GM12878 (cell line): ENCODE results near the gene PAQR7. TPM values are rescaled to one million over a fixed set of nuclear protein-coding genes. Genes with fewer than 3 reads are reported as not detected.

ENCODE experiments used
- ATAC-seq: fragments of 200-7000 bp; cut with Tn5 transposase; 3 replicates; pipeline ENCODE4 v1.9.1; 2020; ENCODE audit warnings: mild to moderate bottlenecking, moderate library complexity
- BruUV-seq: library from RNA; stranded (reverse); fragments of 400-500 nt; replicated peaks from 2 replicates; lab custom pipeline; 2021; lab: Mats Ljungman, UMichigan
- CTCF ChIA-PET: fragments of 300-600 bp; sonication (Branson Sonifier 250); formaldehyde crosslinking; extraction: SDS; loops from one replicate; lab custom pipeline; 2021; ENCODE audit warnings: inconsistent platforms; lab: Yijun Ruan, JAX
- POLR2A ChIA-PET: fragments of 350-600 bp; formaldehyde crosslinking; extraction: SDS; loops from one replicate; lab custom pipeline; 2021; ENCODE audit warnings: inconsistent platforms; lab: Charles Lee
- RAD21 ChIA-PET: fragments of 300-600 bp; sonication (Branson Sonifier 250); formaldehyde crosslinking; loops from one replicate; lab custom pipeline; 2023; ENCODE audit warnings: antibody characterized with exemption; ENCODE audit not compliant: unreplicated experiment; lab: Charles Lee
- SMC1A ChIA-PET: fragments of 300-600 bp; sonication (Branson Sonifier 250); formaldehyde crosslinking; loops from one replicate; lab custom pipeline; 2023; ENCODE audit not compliant: unreplicated experiment, uncharacterized antibody; lab: Charles Lee
- DNase-seq: peaks from one replicate; pipeline ENCODE4 v3.0.0-alpha.2; 2011; ENCODE audit warnings: low read depth, low spot score
- FAIRE-seq: peaks from 3 replicates; lab custom pipeline; 2011; peaks lifted over from hg19 to GRCh38; lab: Jason Lieb, UNC
- H2AFZ ChIP-seq: 2 replicates; pipeline ENCODE4 v1.6.0; 2011; ENCODE audit warnings: low read depth, low read length, control low read depth; ENCODE audit not compliant: control insufficient read depth
- H3K27ac ChIP-seq: 2 replicates; pipeline ENCODE4 v1.5.1; 2011; ENCODE audit warnings: control low read depth; ENCODE audit not compliant: control insufficient read depth, insufficient read depth
- H3K27me3 ChIP-seq, 2 experiments: replicated peaks in 1 of 2; 2 replicates each; pipeline versions ENCODE4 v1.6.0 to v1.6.1; 2011; ENCODE audit warnings: low read length in 1 of 2; ENCODE audit not compliant: control insufficient read depth in 2 of 2, insufficient read depth in 2 of 2
- H3K36me3 ChIP-seq, 2 experiments: 2 replicates each; pipeline ENCODE4 v1.5.1; 2011; ENCODE audit warnings: low read length in 1 of 2; ENCODE audit not compliant: control insufficient read depth in 2 of 2, insufficient read depth in 2 of 2
- H3K4me1 ChIP-seq: 2 replicates; pipeline ENCODE4 v1.6.1; 2011; ENCODE audit warnings: mild to moderate bottlenecking, low read length, moderate library complexity, mixed read lengths; ENCODE audit not compliant: control insufficient read depth, insufficient read depth
- H3K4me2 ChIP-seq: 2 replicates; pipeline ENCODE4 v1.6.0; 2011; ENCODE audit warnings: control low read depth; ENCODE audit not compliant: control insufficient read depth, insufficient read depth
- H3K4me3 ChIP-seq: fragments of 200-600 bp; sonication (generic); 2 replicates; pipeline ENCODE4 v1.5.1; 2016
- H3K79me2 ChIP-seq: 2 replicates; pipeline ENCODE4 v1.6.0; 2011; ENCODE audit warnings: low read length; ENCODE audit not compliant: control insufficient read depth, insufficient read depth
- H3K9ac ChIP-seq: 2 replicates; pipeline ENCODE4 v1.8.0; 2011; ENCODE audit warnings: low read length, control low read depth, mixed read lengths; ENCODE audit not compliant: control insufficient read depth, insufficient read depth
- H3K9me3 ChIP-seq: replicated peaks from 3 replicates; pipeline ENCODE4 v1.5.1; 2011; ENCODE audit warnings: mild to moderate bottlenecking, low read length; ENCODE audit not compliant: control insufficient read depth, insufficient read depth
- H4K20me1 ChIP-seq: 2 replicates; pipeline ENCODE4 v1.6.0; 2011; ENCODE audit not compliant: control insufficient read depth, insufficient read depth
- PBX3 ChIP-seq: IDR thresholded peaks from 2 replicates; pipeline ENCODE4 v1.6.1; 2011; ENCODE audit warnings: mild to moderate bottlenecking, low read depth, low read length, moderate library complexity; ENCODE audit not compliant: insufficient replicate concordance
- TARDBP ChIP-seq: IDR thresholded peaks from 2 replicates; pipeline ENCODE4 v1.6.1; 2016; ENCODE audit warnings: borderline replicate concordance
- ZBTB11 ChIP-seq: fragments of 450-650 bp; formaldehyde crosslinking; IDR thresholded peaks from 2 replicates; pipeline ENCODE4 v1.5.0; 2022; ENCODE audit warnings: mild to moderate bottlenecking, missing genetic modification characterization
- ZNF207 ChIP-seq: fragments of 450-650 bp; IDR thresholded peaks from 2 replicates; pipeline ENCODE4 v1.6.1; 2014; ENCODE audit warnings: antibody characterized with exemption, mild to moderate bottlenecking, borderline replicate concordance
- WGBS: methylation state at CpG from one replicate; pipeline ENCODE4 v1.1.6; 2016; ENCODE audit warnings: low lambda C conversion rate; ENCODE audit not compliant: insufficient replicate concordance, insufficient coverage; ENCODE audit errors: missing lambda C conversion rate; 5-methylcytosine and 5-hydroxymethylcytosine counted together
- in situ Hi-C: fragments of 300-500 bp; cut with MboI; formaldehyde crosslinking; loops from 9 replicates; pipeline ENCODE4 v1.14.3; 2018; ENCODE audit warnings: mixed read lengths
- intact Hi-C: fragments of 100-400 bp; cut with micrococcal nuclease; formaldehyde crosslinking; loops from one replicate; pipeline ENCODE4 v1.14.2; 2022; ENCODE audit not compliant: unreplicated experiment
- polyA plus RNA-seq, 11 experiments: library from polyadenylated mRNA; depleted of rRNA in 4 of 11; unstranded in 6 of 11; stranded (reverse) in 5 of 11; fragments of >200 nt; fragmentation: Nextera tagmentation in 4 of 11; fragmentation: Illumina TruSeq in 1 of 11; extraction: Ambion mirVana in 4 of 11; extraction: Trizol in 1 of 11; gene quantifications; 1 replicate in 1 of 11; 2 replicates in 10 of 11; pipeline versions ENCODE4 v1.2.1 to v1.2.3, GENCODE V29; 2011 to 2016; ENCODE audit warnings: inconsistent platforms in 2 of 11, missing spikeins in 2 of 11, low read depth in 1 of 11
- total RNA-seq, 4 experiments: library from RNA; depleted of rRNA in 3 of 4; stranded (reverse); fragments of >200 nt in 3 of 4; fragmentation: Illumina TruSeq in 1 of 4; extraction: Trizol in 1 of 4; gene quantifications; 2 replicates each; pipeline versions ENCODE4 v1.2.1 to v1.2.3, GENCODE V29; 2013 to 2021

The PAQR7 gene
- total and polyA plus RNA-seq, 10 of the 15 experiments (the other 5 are each of a cell fraction or from before 2014, with no cell fraction given): 1.1 to 8.8 (median 5.2) TPM

- Histone ChIP-seq H3K79me2 (no peaks in the 10 kb centered on the region), H3K4me3 (no peak overlapping the region), H3K4me2 (no peak overlapping the region), H4K20me1 (no peaks in the 10 kb centered on the region), H3K9me3 (no peaks in the 10 kb centered on the region), H3K4me1 (0 out of 2 replicates have a peak, but pooled peaks cover 5% of the 10 kb centered on the region), H3K27me3 (peaks cover 4 to 15% of the 10 kb centered on the region in 2 experiments), H2AFZ (no peak overlapping the region), H3K27ac (no peak overlapping the region), H3K9ac (no peak overlapping the region), H3K36me3 (no peaks in the 10 kb centered on the region)
- no TSS peak for BruUV-seq
- in situ Hi-C loops (no loop called here), intact Hi-C loops (no loop called here)
- WGBS: 78% methylated on average over 11 of the region's 11 CpGs
- ChIA-PET RAD21 (no interaction called here), SMC1A (interaction anchor here (1.1 to 1.4 kb wide), 2 partner anchors 23 to 79 kb away, joined by 3 to 4 read pairs; no protein-coding TSS in a partner anchor), POLR2A (interaction anchor here (0.7 to 1.3 kb wide), 2 partner anchors 14 to 79 kb away, joined by 5 to 6 read pairs; partner anchors contain the start of gene PAFAH2), CTCF (no interaction called here)
- FAIRE-seq: no peak
- DNase-seq: no peak
- TF ChIP-seq ZNF207 (no peak), TARDBP (no peak)
- no peak for ATAC-seq
Observed at GRCh38 chr1:25918615-25919014, 43.1 kb upstream of the PAQR7 start.

- Histone ChIP-seq H3K36me3 (no peaks in the 10 kb centered on the region), H3K27me3 (peaks cover 4 to 9% of the 10 kb centered on the region in 2 experiments), H3K4me2 (no peak overlapping the region), H3K9ac (no peak overlapping the region), H3K9me3 (no peaks in the 10 kb centered on the region), H3K79me2 (no peaks in the 10 kb centered on the region), H2AFZ (no peak overlapping the region), H4K20me1 (no peaks in the 10 kb centered on the region)
- in situ Hi-C loops (no loop called here), intact Hi-C loops (no loop called here)
- POLR2A ChIA-PET: interaction anchor here (0.7 to 1.3 kb wide), 2 partner anchors 21 to 80 kb away, joined by 3 to 5 read pairs; partner anchors contain the start of gene PAFAH2
- RAD21 ChIA-PET: no interaction called here
- SMC1A ChIA-PET: interaction anchor here (0.7 to 1.4 kb wide), 4 partner anchors 23 to 79 kb away, joined by 3 to 4 read pairs (median 4); no protein-coding TSS in a partner anchor
- 34% methylated on average over 5 of the region's 5 CpGs for WGBS
- BruUV-seq: no TSS peak
- ATAC-seq (no peak), DNase-seq (no peak), FAIRE-seq (no peak)
- CTCF ChIA-PET: interaction anchor here (0.8 kb wide), 1 partner anchor 23 kb away, joined by 3 read pairs; no protein-coding TSS in a partner anchor
- TF ChIP-seq TARDBP (no peak), PBX3 (no peak), ZBTB11 (CRISPR knock-in tag) (no peak)
- TF ChIP-seq, all 136 proteins: peak for 0
- Histone ChIP-seq H3K4me3 (no peak overlapping the region), H3K27ac (no peak overlapping the region), H3K4me1 (0 out of 2 replicates have a peak, but pooled peaks cover 5% of the 10 kb centered on the region)
Observed at GRCh38 chr1:25917996-25918395, 42.5 kb upstream of the PAQR7 start.
